Suprapubic skin (tissue), 4 donors: ENCODE measurements around the gene LRBA.

Experiments
- CTCF ChIP-seq, 2 donors: fragments of 200-600 bp in 1 of 2; fragments of 450-650 bp in 1 of 2; sonication (generic) in 1 of 2; IDR thresholded peaks; one replicate each; pipeline ENCODE4 v1.5.1; 2016 to 2019; ENCODE audit warnings: antibody characterized with exemption in 2 of 2, mild to moderate bottlenecking in 1 of 2, moderate library complexity in 1 of 2
- EP300 ChIP-seq: sonication (generic); formaldehyde crosslinking; IDR thresholded peaks from one replicate; pipeline ENCODE4 v1.6.1; 2017; ENCODE audit warnings: antibody characterized with exemption
- POLR2A ChIP-seq, 2 donors: fragments of 450-650 bp; IDR thresholded peaks; one replicate each; pipeline ENCODE4 v1.6.1; 2017; ENCODE audit warnings: antibody characterized with exemption in 2 of 2, mild to moderate bottlenecking in 2 of 2, moderate library complexity in 2 of 2
- POLR2AphosphoS5 ChIP-seq, 3 donors: sonication (generic); formaldehyde crosslinking; IDR thresholded peaks; one replicate each; pipeline ENCODE4 v1.6.1; 2017; ENCODE audit warnings: antibody characterized with exemption in 3 of 3

GRCh38 chr4:150934022-150934421 lies 81.1 kb downstream of the LRBA start:
- TF ChIP-seq CTCF (IDR thresholded peaks at IDR 0.05) (no peak), POLR2AphosphoS5 (IDR thresholded peaks at IDR 0.05) (no peak), EP300 (no peak), POLR2A (IDR thresholded peaks at IDR 0.05) (no peak)
